Epidermal melanocyte (primary cell): Measurements from ENCODE around the gene QDPR.

Source experiments
- DNase-seq: peaks from one replicate; pipeline ENCODE4 v3.0.0; 2011; ENCODE audit warnings: low spot score; ENCODE audit not compliant: insufficient read length

The QDPR gene

GRCh38 chr4:17528551-17529165 is 16.8 kb upstream of the QDPR start:
- DNase-seq, result no peak

DNA sequence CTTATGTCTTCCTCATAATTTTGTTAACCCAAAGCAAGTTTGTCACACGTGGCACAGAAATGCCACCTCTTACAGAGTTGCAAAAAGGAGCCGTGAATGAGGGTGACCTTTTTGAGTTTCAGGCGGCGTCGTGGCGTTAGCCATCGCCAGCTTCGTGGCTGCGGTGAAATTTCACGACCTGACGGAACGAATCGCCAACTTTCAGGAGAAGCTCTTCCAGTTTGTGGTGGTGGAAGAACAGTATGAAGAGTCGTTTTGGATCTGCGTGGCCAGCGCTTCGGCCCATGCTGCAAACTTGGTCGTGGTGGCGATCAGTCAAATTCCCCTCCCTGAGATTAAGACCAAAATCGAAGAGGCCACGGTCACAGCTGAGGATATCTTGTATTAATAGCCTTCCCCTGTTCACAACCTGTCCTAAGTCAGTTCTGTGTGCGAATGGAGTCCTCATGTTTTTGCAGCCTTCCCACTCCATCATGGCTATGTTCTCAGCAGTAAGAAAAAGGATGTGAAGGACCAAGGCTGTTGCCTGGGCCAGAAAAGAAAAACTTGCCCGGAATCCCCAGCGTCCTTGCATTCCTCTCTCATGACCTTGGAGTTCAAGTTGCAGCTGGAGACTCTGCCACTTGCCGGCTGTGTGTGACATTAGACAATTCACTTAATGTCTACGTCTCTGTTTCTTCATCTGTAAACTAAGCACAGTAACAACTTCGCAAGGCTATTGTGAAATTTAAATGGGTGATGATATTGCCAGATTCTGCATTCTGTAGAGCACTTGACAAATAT is 15.0 kb upstream of the QDPR start:
- no peak for DNase-seq

- no peak for DNase-seq
These were observed 11.8 kb upstream of the QDPR start for GRCh38 chr4:17523662-17524061.

DNA sequence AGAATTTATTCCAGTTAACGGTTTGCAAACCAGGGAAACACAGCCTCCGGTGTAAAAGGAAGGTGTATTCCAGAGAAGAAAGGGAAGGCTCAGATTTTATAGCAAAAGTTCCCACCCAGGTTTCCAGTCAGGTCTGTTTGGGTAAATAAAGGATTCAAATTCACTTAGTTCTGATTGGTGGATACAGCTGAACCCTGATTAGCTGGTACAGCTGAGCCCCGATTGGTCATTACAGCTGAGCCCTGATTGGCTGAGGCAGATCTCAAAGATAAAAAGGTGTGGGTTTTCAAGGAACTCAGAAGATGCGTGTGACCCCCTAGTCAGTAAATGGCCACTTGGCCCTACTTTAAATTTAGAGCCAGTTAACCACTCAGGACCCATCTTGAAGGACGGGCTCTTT is 9.7 kb upstream of the QDPR start:
- DNase-seq, result no peak

- no peak for DNase-seq
These were observed 5.8 kb upstream of the QDPR start for GRCh38 chr4:17517664-17518063.

DNA sequence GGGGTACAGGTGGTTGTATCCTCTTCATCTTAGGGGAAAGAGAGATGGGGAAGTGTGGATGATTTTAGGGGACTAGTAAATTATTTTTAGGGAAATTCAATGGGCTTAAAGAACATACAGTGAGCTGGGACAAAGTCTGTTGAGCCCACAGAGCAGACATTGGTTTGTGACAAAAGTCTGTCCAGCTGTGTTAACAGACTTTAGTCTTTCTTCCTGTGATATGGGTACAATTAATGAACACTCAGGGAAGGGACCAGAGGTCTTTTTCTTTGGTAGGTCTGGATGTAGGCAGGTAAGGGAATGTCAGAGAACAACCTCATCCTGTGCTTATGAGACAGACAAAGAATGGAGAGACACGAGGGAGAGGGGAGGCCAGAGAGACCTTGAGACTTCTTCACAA is 5.1 kb upstream of the QDPR start:
- no peak for DNase-seq

- DNase-seq, result no peak
These were observed 3.8 kb upstream of the QDPR start for GRCh38 chr4:17515445-17516407.

- DNase-seq, result no peak
These were observed 3.0 kb upstream of the QDPR start, which contains the start of gene CLRN2 for GRCh38 chr4:17514865-17515264. TSS of gene CLRN2 (plus strand) at chr4:17515165. CDS start at chr4:17515267, 102 bp downstream.

- no peak for DNase-seq
These were observed 1.2 kb upstream of the QDPR start for GRCh38 chr4:17512973-17513665.

DNA sequence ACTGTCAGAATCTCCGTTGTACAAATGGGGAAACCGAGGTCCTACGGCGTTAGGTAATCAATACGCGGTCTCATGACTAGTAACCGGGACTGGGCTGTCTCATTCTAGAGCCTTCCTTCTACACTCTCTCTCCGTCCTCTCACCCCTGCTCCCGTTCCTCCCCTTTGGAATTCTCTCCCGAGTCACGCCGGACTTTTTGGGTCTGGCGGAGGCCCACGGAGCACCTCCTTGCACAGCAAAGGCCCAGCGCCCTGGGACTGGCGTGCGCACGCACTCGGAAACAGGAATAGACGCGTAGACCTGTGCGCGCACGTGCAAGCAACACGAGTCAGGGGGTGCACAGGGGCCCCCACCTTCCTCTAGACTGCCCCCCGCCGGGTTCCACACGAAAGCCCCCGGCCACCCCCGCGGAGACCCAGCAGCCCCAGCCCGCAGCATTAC is 361 bp downstream of the QDPR start:
- DNase-seq, result no peak

- DNase-seq, result no peak
These were observed 839 bp downstream of the QDPR start for GRCh38 chr4:17511051-17511450.

- no peak for DNase-seq
These were observed 1.3 kb downstream of the QDPR start for GRCh38 chr4:17510582-17510981.

- DNase-seq, result no peak
These were observed 7.8 kb downstream of the QDPR start for GRCh38 chr4:17504081-17504480.

- no peak for DNase-seq
These were observed 9.1 kb downstream of the QDPR start for GRCh38 chr4:17502756-17503155.

DNA sequence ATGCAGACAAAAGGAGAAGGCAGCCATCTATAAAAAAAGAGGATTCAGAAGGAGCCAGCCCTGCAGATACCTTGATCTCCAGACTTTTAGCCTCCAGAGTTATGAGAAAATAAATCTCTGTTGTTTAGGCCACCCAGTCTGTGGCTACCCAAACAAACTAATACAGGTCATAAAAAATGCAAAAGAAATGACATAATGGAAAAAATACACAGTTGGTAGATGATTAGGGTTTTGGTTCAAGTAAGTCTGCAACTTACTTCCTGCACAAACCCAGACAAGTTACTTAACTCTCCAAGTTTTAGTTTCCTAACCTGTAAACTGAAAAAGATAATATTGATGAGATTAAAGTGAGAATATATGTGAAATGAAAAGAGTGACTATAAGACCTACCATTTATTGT is 11.3 kb downstream of the QDPR start:
- no peak for DNase-seq

- DNase-seq, result no peak
These were observed 13.9 kb downstream of the QDPR start for GRCh38 chr4:17497890-17498523.

GRCh38 chr4:17494258-17495190 is 17.4 kb downstream of the QDPR start:
- DNase-seq, result no peak

DNA sequence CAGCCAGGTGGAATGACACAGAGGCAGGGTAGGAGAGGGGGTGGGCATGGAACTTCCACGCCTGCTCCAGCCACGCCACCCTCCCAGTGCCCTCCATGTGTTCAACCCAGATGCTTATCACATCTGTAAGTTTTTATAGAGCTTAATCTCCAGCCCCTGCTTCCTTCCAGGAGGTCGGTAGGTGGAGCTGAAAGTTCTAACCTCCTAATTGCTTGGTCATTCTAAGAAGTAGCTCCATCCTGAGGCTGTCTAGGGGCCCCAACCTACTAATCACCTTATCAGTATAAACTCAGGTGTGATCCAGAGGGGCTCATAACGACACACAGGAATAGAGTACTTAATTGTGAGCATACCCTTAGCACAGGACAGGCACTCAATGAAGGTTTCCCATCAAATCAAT is 18.3 kb downstream of the QDPR start:
- no peak for DNase-seq

DNA sequence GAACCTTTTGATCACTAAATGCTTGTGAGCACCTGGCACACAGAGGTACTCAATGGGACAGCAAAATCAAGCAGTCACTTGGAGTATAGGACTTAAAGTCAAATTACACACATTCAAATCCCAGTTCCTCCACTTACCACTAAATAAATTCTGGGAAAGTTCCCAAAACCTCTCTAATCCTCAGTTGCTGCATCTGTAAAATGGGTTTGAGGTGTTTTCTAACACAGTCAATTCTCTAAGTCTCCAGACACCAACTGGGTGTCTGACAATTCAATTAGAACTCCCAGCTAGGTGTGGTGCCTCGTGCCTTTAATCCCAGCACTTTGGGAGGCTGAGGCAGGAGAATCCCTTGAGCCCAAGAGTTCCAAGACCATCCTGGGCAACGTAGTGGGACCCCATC is 19.0 kb downstream of the QDPR start:
- DNase-seq, result no peak
